GM19372 (cell line): ENCODE results near the gene DCC.

Source experiments
- ATAC-seq: cut with Tn5 transposase; IDR thresholded peaks from one replicate; pipeline ENCODE4 v1.9.1; 2021; ENCODE audit warnings: mild to moderate bottlenecking, low read depth, moderate library complexity; ENCODE audit not compliant: unreplicated experiment

Gene DCC

GRCh38 chr18:52415131-52415530 lies 75.1 kb downstream of the DCC start:
- no peak for ATAC-seq

DNA sequence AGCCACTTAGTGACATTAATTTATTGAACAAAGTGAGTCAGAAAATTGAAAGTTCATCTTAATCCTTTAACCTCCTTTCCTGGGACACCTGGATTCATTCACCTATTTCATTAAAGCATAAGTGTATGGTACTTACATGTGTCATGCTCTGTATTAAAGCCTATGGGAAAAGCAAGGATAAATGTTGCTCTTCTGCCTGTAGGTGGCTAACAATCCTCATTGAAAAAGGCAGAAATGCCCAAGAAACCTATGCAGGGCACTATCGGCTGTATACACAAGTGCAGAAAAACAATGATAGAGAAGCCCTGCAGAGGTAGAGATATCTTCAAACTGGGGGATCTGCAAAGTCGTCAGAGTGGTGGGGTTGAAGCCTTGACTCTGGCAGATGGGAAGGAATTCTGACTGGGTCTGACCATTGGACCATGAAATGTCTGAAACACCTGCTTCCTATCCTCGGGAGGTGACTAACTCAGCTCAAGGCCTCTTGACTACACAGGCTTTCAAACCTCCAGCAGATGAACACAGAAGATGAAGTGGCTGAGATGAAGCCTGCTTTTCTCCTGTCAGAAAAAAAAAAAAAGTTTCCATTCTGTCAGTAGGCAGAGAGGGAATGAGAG lies 83.1 kb downstream of the DCC start:
- no peak for ATAC-seq

GRCh38 chr18:52426041-52426440 lies 86.0 kb downstream of the DCC start:
- ATAC-seq: no peak

DNA sequence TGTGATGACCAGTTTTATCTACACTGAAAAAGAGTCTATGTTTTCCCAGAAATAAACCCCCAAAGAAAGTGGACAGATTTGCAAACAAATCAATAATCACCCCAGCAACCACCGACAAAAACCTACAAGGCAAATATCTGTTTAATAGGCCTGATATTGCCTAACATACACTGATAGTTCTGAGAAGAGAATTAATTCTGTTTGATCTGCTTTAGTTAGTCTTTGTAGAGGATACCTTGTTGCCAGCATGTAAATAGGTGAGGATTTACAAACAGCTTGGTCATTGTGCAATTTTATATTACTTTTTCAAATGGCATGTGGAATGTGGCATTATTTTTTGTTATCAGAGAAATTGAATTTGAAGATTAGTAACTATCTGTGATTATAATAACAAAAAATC lies 86.5 kb downstream of the DCC start:
- ATAC-seq: no peak

DNA sequence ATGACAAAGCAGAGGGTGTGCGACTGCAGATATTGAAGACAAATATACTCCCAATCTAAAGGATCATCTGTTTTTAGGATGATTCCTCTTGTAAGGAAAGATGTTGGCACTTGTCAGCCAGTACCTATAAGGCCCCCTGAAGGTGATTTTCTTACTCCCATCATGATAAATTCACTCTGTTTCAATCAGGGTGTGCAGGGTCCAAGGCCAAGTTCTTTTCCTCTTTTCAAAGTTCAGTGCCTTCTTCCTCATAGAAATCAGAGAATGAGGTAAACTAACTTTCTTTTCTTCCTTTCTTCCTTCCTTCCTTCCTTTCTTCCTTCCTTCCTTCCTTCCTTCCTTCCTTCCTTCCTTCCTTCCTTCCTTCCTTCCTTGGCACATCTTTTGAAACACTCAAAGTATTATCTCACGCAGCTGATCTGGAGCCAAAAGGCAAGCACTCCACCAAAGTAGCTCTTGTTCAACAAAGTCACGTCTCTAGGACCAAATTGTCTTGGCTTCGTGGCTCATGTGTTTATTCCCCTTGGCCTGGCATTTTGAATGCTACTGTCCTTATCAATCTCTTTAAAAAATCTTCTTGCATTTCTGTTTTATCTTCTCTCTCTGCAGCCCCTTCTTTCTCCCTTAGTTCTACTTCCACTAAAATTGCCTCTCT lies 87.7 kb downstream of the DCC start:
- no peak for ATAC-seq

GRCh38 chr18:52431683-52432082 lies 91.7 kb downstream of the DCC start:
- ATAC-seq: no peak

GRCh38 chr18:52433797-52434196 lies 93.8 kb downstream of the DCC start:
- ATAC-seq: no peak

GRCh38 chr18:52435301-52435700 lies 95.3 kb downstream of the DCC start:
- no peak for ATAC-seq

DNA sequence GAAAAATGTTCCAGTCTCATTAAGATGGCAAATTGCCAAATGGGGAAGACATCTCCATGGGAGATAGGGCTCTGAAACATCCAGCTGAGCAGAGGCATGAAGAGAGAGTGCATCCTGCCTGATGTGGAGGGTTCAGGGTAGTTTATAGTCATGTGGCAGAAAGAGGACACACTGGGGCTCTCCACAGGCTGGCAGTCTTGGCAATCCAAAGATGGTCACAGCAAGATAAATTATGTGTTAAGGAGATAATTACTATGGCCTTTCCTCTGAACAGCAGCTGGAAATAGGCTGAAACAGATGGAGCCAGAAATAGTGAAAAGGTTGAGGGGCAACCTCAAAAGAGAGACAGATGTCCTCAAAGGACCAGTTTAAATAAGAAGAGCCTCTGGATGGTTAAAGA lies 97.2 kb downstream of the DCC start:
- no peak for ATAC-seq

GRCh38 chr18:52439457-52439856 lies 99.5 kb downstream of the DCC start:
- no peak for ATAC-seq

DNA sequence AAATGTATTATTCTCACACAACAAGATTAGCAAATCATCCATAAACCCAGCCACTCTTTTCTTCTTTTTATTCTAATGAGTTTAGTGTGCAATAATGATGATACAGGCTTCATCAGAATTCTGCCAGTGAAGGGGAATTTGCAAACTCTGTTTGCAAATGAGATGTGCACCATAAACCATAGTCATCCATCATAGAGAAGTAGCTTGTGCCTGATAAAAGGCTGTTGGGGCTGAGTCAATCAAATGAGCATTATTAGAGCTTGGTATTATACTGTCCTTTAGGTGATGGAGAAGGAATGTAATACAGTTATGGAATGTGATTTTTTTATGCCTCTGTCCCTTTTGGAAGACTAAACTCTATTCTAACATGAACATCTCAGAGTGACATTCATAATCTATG lies 101.8 kb downstream of the DCC start:
- ATAC-seq: no peak

GRCh38 chr18:52442686-52443085 lies 102.7 kb downstream of the DCC start:
- no peak for ATAC-seq

DNA sequence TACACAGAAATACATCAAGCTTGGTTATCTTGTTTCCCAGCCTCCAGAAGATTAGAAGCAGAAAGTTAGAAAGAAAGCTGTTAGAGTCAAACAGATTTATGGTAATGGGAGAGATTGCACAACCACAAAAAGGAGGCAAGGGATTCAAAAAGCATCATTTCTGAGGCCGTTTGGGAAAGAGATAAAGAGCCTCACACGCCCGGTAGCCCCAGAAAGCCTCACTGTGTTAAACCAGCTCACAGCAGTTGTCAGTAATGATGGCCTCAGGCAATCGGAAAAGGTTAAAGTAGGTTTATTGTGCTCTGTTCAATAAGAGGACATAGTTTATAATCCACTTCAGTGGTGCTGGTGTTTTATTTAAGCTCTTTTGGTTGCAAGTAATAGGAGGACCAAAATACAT lies 111.3 kb downstream of the DCC start:
- no peak for ATAC-seq

DNA sequence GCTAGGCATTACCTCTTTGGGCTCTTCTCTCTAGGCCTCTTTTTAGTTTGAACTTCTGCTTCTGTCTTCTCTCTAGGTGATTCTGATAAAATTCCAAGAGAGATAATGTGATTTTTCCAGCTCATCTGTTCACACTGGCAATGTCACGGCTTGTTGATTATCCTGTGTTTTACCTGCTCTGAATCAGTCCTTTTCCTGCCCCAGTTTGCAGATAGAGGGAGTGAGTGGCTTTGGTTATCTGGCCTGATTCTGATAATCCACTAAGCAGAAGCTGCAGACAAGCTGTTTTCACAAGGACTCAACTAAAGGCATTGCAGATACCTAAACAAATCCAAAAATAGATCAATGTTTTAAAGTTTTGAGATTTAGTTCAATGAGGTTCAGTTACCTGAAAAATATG lies 111.9 kb downstream of the DCC start:
- ATAC-seq: no peak

DNA sequence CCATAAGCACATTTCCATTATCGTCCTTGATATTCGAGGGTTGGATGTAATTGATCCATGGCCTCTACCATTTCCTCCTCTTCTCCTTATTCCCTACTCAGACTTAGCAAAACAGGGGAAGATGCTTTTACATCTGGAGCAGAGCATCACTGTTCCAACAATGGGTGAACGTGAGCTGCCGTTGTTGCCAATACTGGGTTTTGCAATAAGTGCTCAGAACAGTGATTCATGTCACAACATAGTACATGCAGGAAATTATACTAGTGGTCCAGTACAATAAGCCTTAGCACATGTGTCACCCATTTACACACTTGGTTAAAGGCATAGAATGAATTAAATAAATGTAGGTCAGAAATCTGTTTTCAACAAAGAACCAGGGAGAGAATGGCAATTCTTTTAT lies 112.4 kb downstream of the DCC start:
- no peak for ATAC-seq

- ATAC-seq: no peak
These were observed 119.9 kb downstream of the DCC start for GRCh38 chr18:52459890-52460289.

DNA sequence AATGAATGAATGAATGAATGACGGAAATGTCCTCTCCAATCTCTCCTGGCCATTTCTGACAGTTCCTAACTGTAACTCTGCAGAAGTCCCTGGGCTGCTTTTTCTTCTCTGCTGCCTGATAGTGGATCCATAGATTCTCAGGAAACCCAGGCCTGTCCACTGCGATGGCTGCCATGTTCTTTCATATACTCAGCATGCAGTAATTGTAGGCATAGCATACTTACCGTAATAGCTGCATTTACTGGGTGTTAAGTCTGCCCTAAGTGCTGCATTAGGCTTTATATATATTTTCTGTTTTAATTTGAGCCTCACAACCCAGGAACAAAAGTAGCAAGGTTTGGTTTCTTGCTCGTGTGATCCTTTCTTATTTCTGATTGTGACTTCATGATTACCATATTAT lies 122.9 kb downstream of the DCC start:
- ATAC-seq: no peak

DNA sequence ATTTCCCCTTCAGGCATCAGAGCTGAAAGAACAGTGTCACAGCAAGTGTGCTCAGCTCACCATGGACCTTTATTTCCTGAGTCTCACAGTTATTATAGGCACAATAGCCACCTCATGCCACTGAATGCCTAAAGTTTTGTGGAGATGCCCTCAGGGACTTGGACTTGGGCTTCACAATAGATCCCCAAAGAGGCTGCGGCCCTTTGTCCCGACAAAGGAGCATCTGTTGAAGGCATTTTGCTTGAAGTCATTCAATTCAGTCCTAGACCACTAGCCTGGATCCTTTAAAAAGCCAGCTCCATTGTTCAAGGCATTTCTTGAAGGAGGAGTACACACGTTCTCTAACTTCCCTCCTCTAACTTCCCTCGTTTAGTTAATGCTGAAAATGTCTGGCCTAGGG lies 125.4 kb downstream of the DCC start:
- ATAC-seq: no peak

DNA sequence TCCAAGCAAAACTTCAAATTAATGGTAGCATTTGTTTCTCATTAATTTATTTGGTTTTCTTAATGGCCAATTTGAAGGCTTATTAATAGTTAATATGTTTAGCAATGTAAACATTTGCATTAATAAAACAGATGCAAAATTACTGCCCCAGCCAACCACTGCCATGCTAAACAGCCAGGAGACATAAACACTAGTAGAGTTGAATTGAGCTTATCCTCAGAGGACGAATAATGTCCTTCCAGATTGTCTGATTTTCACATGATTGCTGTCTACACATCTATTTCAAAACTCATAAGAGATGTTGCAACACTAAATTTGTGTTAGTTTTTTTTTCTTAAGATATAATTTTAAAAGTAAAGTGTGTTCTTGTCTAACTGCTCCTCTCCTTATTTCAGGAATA lies 128.5 kb downstream of the DCC start:
- ATAC-seq: no peak

DNA sequence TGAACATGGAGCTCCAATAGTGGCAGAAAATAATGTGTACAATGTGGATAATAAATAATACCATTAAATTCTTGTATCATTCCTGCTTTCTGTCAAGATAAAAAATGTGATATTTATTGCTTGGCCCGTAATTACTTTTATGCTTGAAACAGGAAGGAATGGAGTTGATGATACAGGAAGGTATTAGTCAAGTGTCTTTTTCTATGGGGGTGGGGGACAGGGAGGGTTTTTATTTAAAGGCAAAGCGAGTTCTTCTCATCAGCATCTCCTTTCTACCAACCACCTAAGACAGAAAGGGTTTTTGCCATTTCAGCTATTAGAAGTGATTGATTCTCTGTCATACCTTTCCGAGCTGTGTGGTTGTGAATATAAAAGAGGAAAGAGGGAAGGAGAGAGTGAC lies 135.3 kb downstream of the DCC start:
- no peak for ATAC-seq

GRCh38 chr18:52481116-52481515 lies 141.1 kb downstream of the DCC start:
- no peak for ATAC-seq

DNA sequence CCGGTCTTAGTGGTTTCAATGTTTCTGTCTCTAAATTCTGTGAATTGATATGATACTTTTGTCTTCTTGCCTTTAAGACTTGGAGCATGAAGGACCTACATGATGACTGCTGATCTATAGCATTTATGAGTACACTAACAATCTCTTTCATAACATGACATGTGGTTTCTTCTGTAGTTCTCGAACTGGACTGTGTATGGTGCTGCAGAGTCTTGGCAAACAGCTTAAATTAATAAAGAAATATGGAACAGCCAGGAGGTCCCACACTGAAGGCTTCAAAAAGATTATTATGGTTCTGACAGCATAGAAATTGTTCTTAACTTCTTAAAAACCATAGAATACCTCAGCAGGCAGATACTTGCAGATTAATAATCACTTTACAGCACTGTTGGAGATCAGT lies 145.0 kb downstream of the DCC start:
- no peak for ATAC-seq

GRCh38 chr18:52486052-52486451 lies 146.1 kb downstream of the DCC start:
- no peak for ATAC-seq
